Duodenal mucosa (tissue), 2 donors: ENCODE results near the gene MAST4.
"Not testable (repeated sequence)": the region's sequence is repeated elsewhere in the genome, so short reads cannot be mapped to it uniquely, and the experiment has no call there.

Experiments
- H3K27ac ChIP-seq: one replicate; pipeline ENCODE4 v1.7.0; 2013; ENCODE audit warnings: low read depth, low read length
- H3K27me3 ChIP-seq, 2 donors: one replicate each; pipeline ENCODE4 v1.7.0; 2013; ENCODE audit warnings: low read length in 2 of 2, control low read depth in 1 of 2; ENCODE audit not compliant: insufficient read depth in 2 of 2, control insufficient read depth in 1 of 2
- H3K36me3 ChIP-seq, 2 donors: one replicate each; pipeline ENCODE4 v1.7.0; 2013; ENCODE audit warnings: low read length in 2 of 2, control low read depth in 1 of 2; ENCODE audit not compliant: insufficient read depth in 2 of 2, control insufficient read depth in 1 of 2
- H3K4me1 ChIP-seq, 2 donors: one replicate each; pipeline ENCODE4 v1.7.0; 2013; ENCODE audit warnings: low read length in 2 of 2, control low read depth in 1 of 2; ENCODE audit not compliant: insufficient read depth in 2 of 2, control insufficient read depth in 1 of 2
- H3K4me3 ChIP-seq, 2 donors: one replicate each; pipeline ENCODE4 v1.7.0; 2013; ENCODE audit warnings: low read length in 2 of 2, low read depth in 1 of 2
- H3K9ac ChIP-seq, 2 donors: one replicate each; pipeline ENCODE4 v1.7.0; 2013; ENCODE audit warnings: low read length in 2 of 2, low read depth in 1 of 2
- H3K9me3 ChIP-seq, 2 donors: one replicate each; pipeline ENCODE4 v1.7.0; 2013; ENCODE audit warnings: low read length in 2 of 2, control low read depth in 1 of 2; ENCODE audit not compliant: control insufficient read depth in 1 of 2

MAST4 gene

GRCh38 chr5:67168069-67168468, 571.9 kb downstream of the MAST4 start:
- no peaks in the 10 kb centered on the region for H3K27me3 ChIP-seq
- H3K4me3 ChIP-seq = no peak overlapping the region
- H3K27ac ChIP-seq = no peak overlapping the region
- H3K9ac ChIP-seq = no peak overlapping the region
- peaks cover 4 to 17% of the 10 kb centered on the region in 2 donors for H3K36me3 ChIP-seq
- no peaks in the 10 kb centered on the region for H3K9me3 ChIP-seq
- peaks cover 11 to 14% of the 10 kb centered on the region in 2 donors for H3K4me1 ChIP-seq

GRCh38 chr5:67170767-67171166, 574.6 kb downstream of the MAST4 start:
- no peaks in the 10 kb centered on the region for H3K27me3 ChIP-seq
- H3K9me3 ChIP-seq = no peaks in the 10 kb centered on the region
- H3K9ac ChIP-seq = no peak overlapping the region
- H3K4me1 ChIP-seq = peaks cover 9% of the 10 kb centered on the region in 2 donors
- no peak overlapping the region for H3K4me3 ChIP-seq
- no peak overlapping the region for H3K27ac ChIP-seq
- no peaks in the 10 kb centered on the region for H3K36me3 ChIP-seq

GRCh38 chr5:67173351-67173750, 577.2 kb downstream of the MAST4 start:
- H3K9ac ChIP-seq, H3K27me3 ChIP-seq, H3K27ac ChIP-seq, H3K4me3 ChIP-seq, H3K4me1 ChIP-seq, H3K36me3 ChIP-seq: not testable (repeated sequence)
- peaks cover 9 to 11% of the 10 kb centered on the region in 2 donors for H3K9me3 ChIP-seq

GRCh38 chr5:67173959-67174358, 577.8 kb downstream of the MAST4 start:
- Histone ChIP-seq H3K9ac (no peak overlapping the region), H3K4me1 (no peaks in the 10 kb centered on the region), H3K27ac (no peak overlapping the region), H3K4me3 (no peak overlapping the region), H3K36me3 (no peaks in the 10 kb centered on the region), H3K27me3 (no peaks in the 10 kb centered on the region), H3K9me3 (peaks cover 9 to 11% of the 10 kb centered on the region in 2 donors)

- Histone ChIP-seq H3K36me3 (no peaks in the 10 kb centered on the region), H3K27ac (no peak overlapping the region), H3K9me3 (peaks cover 9 to 11% of the 10 kb centered on the region in 2 donors), H3K27me3 (no peaks in the 10 kb centered on the region), H3K9ac (no peak overlapping the region), H3K4me1 (no peaks in the 10 kb centered on the region), H3K4me3 (no peak overlapping the region)
Measured at GRCh38 chr5:67176936-67177335, 580.7 kb downstream of the MAST4 start.

- peaks cover 0 to 5% of the 10 kb centered on the region in 2 donors for H3K4me1 ChIP-seq
- H3K36me3 ChIP-seq = no peaks in the 10 kb centered on the region
- H3K9ac ChIP-seq = no peak overlapping the region
- no peak overlapping the region for H3K4me3 ChIP-seq
- no peaks in the 10 kb centered on the region for H3K27me3 ChIP-seq
- no peak overlapping the region for H3K27ac ChIP-seq
- H3K9me3 ChIP-seq = peaks cover 9 to 11% of the 10 kb centered on the region in 2 donors
Measured at GRCh38 chr5:67178085-67178484, 581.9 kb downstream of the MAST4 start.

GRCh38 chr5:67178966-67179365, 582.8 kb downstream of the MAST4 start:
- peaks cover 9 to 11% of the 10 kb centered on the region in 2 donors for H3K9me3 ChIP-seq
- H3K27ac ChIP-seq = no peak overlapping the region
- H3K4me1 ChIP-seq = peaks cover 0 to 5% of the 10 kb centered on the region in 2 donors
- no peaks in the 10 kb centered on the region for H3K27me3 ChIP-seq
- H3K36me3 ChIP-seq = no peaks in the 10 kb centered on the region
- no peak overlapping the region for H3K4me3 ChIP-seq
- H3K9ac ChIP-seq = no peak overlapping the region

GRCh38 chr5:67179697-67180361, 583.6 kb downstream of the MAST4 start:
- H3K27ac ChIP-seq = no peak overlapping the region

GRCh38 chr5:67181648-67182221, 585.5 kb downstream of the MAST4 start:
- H3K9ac ChIP-seq = no peak overlapping the region

More at GRCh38 chr5:67179697-67180361, 583.6 kb downstream of the MAST4 start:
- no peak overlapping the region for H3K4me3 ChIP-seq
- no peaks in the 10 kb centered on the region for H3K36me3 ChIP-seq
- no peak overlapping the region for H3K9ac ChIP-seq
- H3K4me1 ChIP-seq = peaks cover 0 to 5% of the 10 kb centered on the region in 2 donors
- H3K9me3 ChIP-seq = peaks cover 9 to 11% of the 10 kb centered on the region in 2 donors
- H3K27me3 ChIP-seq = no peaks in the 10 kb centered on the region

GRCh38 chr5:67182301-67182790, 586.2 kb downstream of the MAST4 start:
- Histone ChIP-seq H3K4me1 (peaks cover 0 to 5% of the 10 kb centered on the region in 2 donors), H3K9ac (no peak overlapping the region), H3K4me3 (no peak overlapping the region), H3K36me3 (no peaks in the 10 kb centered on the region), H3K9me3 (peaks cover under 1 to 3% of the 10 kb centered on the region in 2 donors), H3K27ac (no peak overlapping the region), H3K27me3 (no peaks in the 10 kb centered on the region)

More at GRCh38 chr5:67181648-67182221, 585.5 kb downstream of the MAST4 start:
- no peak overlapping the region for H3K27ac ChIP-seq
- peaks cover 0 to 5% of the 10 kb centered on the region in 2 donors for H3K4me1 ChIP-seq
- H3K9me3 ChIP-seq = peaks cover 6 to 9% of the 10 kb centered on the region in 2 donors
- no peaks in the 10 kb centered on the region for H3K36me3 ChIP-seq
- no peak overlapping the region for H3K4me3 ChIP-seq
- H3K27me3 ChIP-seq = no peaks in the 10 kb centered on the region
